ENCODE results near the gene RPL28.
"Not testable (repeated sequence)": the region's sequence is repeated elsewhere in the genome, so short reads cannot be mapped to it uniquely, and the experiment has no call there.

RPL28 gene

DNA sequence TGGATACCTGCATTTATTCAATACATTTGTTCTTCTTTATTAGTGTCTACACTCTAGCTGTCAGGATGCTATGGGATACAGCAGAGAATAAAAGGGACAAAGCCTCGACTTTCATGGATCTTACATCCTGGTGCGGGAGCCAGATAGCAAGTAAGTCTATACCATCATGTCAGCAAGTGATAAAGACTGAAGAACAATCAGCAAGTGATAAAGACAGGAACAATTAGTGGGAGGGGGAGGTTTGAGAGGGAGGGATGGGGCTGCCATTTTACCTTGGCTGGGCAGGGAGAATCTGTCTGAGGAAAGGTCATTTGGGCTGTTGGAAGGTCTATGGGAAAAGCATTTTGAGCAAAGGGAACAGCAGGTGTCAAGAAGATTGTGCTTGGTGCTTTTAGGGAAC is 24.4 kb downstream of the RPL28 start:
- FAIRE-seq (no peak), DNase-seq (ENCODE audit: insufficient read length, low spot score) (no peak)
- TF ChIP-seq, protein P1, sequence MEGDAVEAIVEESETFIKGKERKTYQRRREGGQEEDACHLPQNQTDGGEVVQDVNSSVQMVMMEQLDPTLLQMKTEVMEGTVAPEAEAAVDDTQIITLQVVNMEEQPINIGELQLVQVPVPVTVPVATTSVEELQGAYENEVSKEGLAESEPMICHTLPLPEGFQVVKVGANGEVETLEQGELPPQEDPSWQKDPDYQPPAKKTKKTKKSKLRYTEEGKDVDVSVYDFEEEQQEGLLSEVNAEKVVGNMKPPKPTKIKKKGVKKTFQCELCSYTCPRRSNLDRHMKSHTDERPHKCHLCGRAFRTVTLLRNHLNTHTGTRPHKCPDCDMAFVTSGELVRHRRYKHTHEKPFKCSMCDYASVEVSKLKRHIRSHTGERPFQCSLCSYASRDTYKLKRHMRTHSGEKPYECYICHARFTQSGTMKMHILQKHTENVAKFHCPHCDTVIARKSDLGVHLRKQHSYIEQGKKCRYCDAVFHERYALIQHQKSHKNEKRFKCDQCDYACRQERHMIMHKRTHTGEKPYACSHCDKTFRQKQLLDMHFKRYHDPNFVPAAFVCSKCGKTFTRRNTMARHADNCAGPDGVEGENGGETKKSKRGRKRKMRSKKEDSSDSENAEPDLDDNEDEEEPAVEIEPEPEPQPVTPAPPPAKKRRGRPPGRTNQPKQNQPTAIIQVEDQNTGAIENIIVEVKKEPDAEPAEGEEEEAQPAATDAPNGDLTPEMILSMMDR (IDR thresholded peaks at IDR 0.05; ENCODE audit: insufficient read depth, missing control alignments), result no peak

DNA sequence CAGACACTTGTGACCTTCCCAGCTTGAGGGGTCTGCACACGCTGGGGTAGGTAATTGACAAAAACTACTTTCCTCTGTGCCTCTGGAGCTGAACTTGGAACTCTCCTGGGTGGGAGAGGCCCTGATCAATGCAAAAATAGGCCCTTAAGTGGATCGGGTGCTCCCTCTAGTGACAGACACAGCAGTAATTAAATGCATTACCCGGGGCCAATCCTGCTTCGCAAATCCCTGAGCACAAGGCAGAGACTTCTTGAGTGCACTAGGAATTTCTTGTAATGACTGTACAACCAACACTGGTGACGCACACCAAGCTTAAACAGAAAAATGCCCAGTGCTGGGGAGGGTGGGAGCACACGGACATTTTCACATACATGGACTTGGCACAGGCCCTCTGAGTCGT is 32.5 kb downstream of the RPL28 start:
- DNase-seq (ENCODE audit: insufficient read length, low spot score) (peak; percentile 87), FAIRE-seq (peak; percentile 38)
- TF ChIP-seq, protein P1 (IDR thresholded peaks at IDR 0.05; ENCODE audit: insufficient read depth, missing control alignments), result peak; percentile 92

DNA sequence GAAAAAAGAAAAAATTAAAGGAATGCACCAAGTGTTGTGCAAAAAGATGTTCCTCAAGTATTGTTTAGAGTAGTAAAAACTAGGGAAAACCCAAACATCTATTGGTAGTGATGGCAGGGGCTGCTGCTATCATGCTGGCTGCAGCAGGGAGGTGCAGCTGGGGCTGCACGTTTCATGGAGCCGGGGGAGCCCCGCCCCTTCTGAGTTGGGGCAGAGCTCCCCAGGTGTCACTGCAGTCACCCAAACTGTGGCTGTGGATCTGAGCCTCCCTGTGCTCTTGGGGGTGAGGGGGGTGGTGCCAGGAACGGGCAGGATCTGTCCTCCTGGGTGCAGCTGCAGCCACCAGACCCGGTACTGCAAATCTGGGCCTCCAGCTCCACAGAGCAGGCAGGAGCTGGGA is 33.4 kb downstream of the RPL28 start:
- FAIRE-seq (no peak), DNase-seq (ENCODE audit: insufficient read length, low spot score) (no peak)
- TF ChIP-seq, protein P1 (IDR thresholded peaks at IDR 0.05; ENCODE audit: insufficient read depth, missing control alignments), result no peak

DNA sequence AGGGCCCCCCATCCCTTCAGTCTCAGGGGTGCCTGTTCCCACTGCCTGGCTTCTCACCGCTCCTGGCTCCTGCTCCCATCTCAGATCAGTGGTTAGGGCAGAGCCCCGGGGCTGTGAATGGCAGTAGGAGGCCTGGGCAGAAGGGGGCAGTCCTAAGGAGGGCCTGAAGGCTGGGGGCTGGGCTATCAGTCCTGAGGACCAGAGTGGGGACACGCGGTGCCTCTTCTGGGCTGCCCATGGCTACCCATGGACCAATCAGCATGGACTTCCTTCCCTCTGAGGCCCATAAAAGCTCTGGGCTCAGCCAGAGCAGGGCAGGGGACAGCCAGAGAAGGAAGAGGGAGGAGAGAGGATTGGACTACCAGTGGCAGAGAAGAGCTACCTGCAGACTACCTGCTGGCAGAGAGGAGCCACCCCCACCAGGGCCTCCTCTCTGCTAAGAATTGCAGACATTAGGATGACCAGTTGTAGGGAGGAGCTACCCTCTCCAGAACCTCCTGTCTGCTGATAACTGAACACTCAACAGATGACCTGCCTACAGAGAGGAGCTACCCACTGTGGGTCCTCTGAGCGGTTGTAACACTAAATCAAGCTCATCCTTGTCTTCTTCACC is 34.0 kb downstream of the RPL28 start:
- FAIRE-seq (no peak), DNase-seq (ENCODE audit: insufficient read length, low spot score) (no peak)
- TF ChIP-seq, protein P1 (IDR thresholded peaks at IDR 0.05; ENCODE audit: insufficient read depth, missing control alignments), result no peak

DNA sequence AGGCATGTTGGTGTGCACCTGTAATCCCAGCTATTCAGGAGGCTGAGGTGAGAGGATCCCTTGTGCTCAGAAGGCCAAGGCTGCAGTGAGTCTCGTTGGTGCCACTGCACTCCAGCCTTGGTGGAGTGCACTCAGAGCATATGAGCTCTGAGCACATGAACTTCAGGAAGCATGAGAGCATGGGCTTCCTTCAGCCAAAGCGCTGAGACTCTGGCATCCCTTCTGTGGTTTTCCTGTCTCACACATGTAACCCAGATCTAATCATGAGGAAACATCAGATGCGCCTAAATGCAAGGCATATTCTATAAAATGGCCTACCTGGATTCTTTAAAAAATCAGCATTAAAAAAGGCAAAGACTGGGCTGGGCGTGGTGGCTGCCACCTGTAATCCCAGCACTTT is 35.5 kb downstream of the RPL28 start:
- not testable (repeated sequence) for DNase-seq (ENCODE audit: insufficient read length, low spot score)

DNA sequence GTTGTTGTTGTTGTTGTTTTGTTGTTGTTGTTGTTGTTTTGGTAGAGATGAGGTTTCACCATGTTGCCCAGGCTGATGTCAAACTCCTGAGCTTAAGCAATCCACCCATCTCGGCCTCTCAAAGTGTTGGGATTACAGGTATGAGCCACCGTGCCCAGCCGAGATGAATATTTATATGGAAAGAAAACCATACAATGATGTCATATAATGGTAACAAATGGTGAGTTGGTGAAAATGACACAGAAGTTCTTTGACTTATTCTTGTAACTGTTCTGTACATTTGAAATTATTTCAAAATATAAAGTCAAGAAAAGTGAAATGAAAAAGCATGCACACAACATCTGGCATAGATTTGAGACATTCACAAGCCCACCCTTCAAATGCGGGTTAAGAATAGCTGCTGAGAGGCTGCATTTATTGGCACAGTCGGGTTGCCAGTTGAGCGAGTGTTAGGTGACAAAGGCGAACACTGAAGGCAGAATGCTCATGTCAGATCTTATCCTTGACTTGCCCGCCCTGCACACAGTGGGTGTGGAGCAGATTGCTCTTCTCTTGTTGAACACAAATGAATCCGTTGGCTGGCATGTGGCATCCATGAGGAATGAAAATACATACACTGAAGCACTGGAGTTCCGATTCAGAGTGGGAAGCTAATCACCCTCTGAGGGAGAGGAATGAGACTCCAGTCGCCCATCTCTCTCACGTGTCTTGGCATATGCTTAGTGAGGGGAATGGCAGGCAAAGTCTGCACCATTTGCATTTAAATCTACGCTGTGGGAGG is 37.7 kb downstream of the RPL28 start:
- TF ChIP-seq, protein P1 (IDR thresholded peaks at IDR 0.05; ENCODE audit: insufficient read depth, missing control alignments), result no peak
- FAIRE-seq, result no peak
- DNase-seq (ENCODE audit: insufficient read length, low spot score), result no peak

More for the DNA sequence above, 35.5 kb downstream of the RPL28 start:
- not testable (repeated sequence) for FAIRE-seq

DNA sequence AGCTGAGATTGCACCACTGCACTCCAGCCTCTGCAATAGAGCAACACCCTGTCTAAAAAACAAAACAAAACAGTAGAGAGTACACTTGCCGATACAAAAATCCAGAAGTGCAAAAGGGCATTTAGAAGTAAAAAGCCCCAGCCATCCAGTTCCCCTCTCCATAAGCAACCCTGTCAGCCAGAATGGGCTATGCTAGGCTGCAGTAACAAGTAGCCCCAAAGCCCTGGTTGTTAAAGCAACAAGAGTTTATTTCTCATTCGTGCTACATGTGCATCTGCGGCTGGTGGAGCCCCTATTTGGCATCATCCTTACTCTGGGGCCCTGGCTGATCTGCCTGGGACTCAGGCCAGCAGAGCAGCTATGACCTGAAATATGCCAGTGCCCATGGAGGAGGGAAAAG is 38.8 kb downstream of the RPL28 start:
- DNase-seq (ENCODE audit: insufficient read length, low spot score) (no peak), FAIRE-seq (no peak)
- TF ChIP-seq, protein P1 (IDR thresholded peaks at IDR 0.05; ENCODE audit: insufficient read depth, missing control alignments), result no peak
